ENCODE results near the gene SZRD1. TPM values are rescaled to one million over a fixed set of nuclear protein-coding genes. Genes with fewer than 3 reads are reported as not detected.

Gene SZRD1
- total and polyA plus RNA-seq, 2 donors (not counting 1 experiment from before 2014, with no cell fraction given) = 30.1 to 95.1 TPM

- Histone ChIP-seq H3K27me3 (ENCODE audit: control insufficient read depth, insufficient read depth, low read length) (peaks cover 3% of the 10 kb centered on the region), H3K4me3 (replicated peaks in 1 of 4; ENCODE audit: control extremely low read depth in 1 of 4, insufficient read depth in 1 of 4, low read depth in 3 of 4, low read length in 4 of 4) (no peak overlapping the region), H3K36me3 (ENCODE audit: control insufficient read depth, insufficient read depth, low read length) (no peaks in the 10 kb centered on the region), H3K27ac (ENCODE audit: insufficient read depth, low read length) (no peak overlapping the region), H3K9me3 (ENCODE audit: control insufficient read depth, insufficient read depth, low read depth, low read length) (no peaks in the 10 kb centered on the region), H4K20me1 (ENCODE audit: control insufficient read depth, extremely low read depth, insufficient read depth, low read length) (no peaks in the 10 kb centered on the region), H2AFZ (ENCODE audit: low read length) (no peak overlapping the region), H3K4me1 (ENCODE audit: control insufficient read depth, extremely low read depth, insufficient read depth, low read length) (no peaks in the 10 kb centered on the region), H3K4me2 (ENCODE audit: extremely low read depth, insufficient read depth, low read length) (no peak overlapping the region), H3K79me2 (ENCODE audit: control insufficient read depth, insufficient read depth, low read length) (no peaks in the 10 kb centered on the region), H3K9ac (ENCODE audit: insufficient read depth, low read length) (no peak overlapping the region)
- no peak for DNase-seq (ENCODE audit: low read depth in 2 of 2)
- TF ChIP-seq EZH2 (IDR thresholded peaks at IDR 0.05; ENCODE audit: low read length, missing control alignments) (no peak), CTCF (conservative IDR thresholded peaks at IDR 0.05 in 1 of 2, IDR thresholded peaks at IDR 0.05 in 1 of 2; ENCODE audit: low read depth in 1 of 2, low read length in 2 of 2) (no peak)
These were observed 42.6 kb downstream of the SZRD1 start for GRCh38 chr1:16409536-16410152.

GRCh38 chr1:16410803-16411202 lies 43.8 kb downstream of the SZRD1 start:
- H3K4me2 ChIP-seq (ENCODE audit: extremely low read depth, insufficient read depth, low read length) = no peak overlapping the region
- H3K9me3 ChIP-seq (ENCODE audit: control insufficient read depth, insufficient read depth, low read depth, low read length) = no peaks in the 10 kb centered on the region
- DNase-seq (ENCODE audit: low read depth in 2 of 2) = no peak
- H3K4me1 ChIP-seq (ENCODE audit: control insufficient read depth, extremely low read depth, insufficient read depth, low read length) = no peaks in the 10 kb centered on the region
- H3K27ac ChIP-seq (ENCODE audit: insufficient read depth, low read length) = no peak overlapping the region
- no peak overlapping the region for H2AFZ ChIP-seq (ENCODE audit: low read length)
- H3K27me3 ChIP-seq (ENCODE audit: control insufficient read depth, insufficient read depth, low read length) = peaks cover 3% of the 10 kb centered on the region
- no peak for TF ChIP-seq EZH2 (IDR thresholded peaks at IDR 0.05; ENCODE audit: low read length, missing control alignments)
- no peak for TF ChIP-seq CTCF (conservative IDR thresholded peaks at IDR 0.05 in 1 of 2, IDR thresholded peaks at IDR 0.05 in 1 of 2; ENCODE audit: low read depth in 1 of 2, low read length in 2 of 2)
- H3K4me3 ChIP-seq (replicated peaks in 1 of 4; ENCODE audit: control extremely low read depth in 1 of 4, insufficient read depth in 1 of 4, low read depth in 3 of 4, low read length in 4 of 4) = no peak overlapping the region
- no peak overlapping the region for H3K9ac ChIP-seq (ENCODE audit: insufficient read depth, low read length)
- no peaks in the 10 kb centered on the region for H3K36me3 ChIP-seq (ENCODE audit: control insufficient read depth, insufficient read depth, low read length)
- H4K20me1 ChIP-seq (ENCODE audit: control insufficient read depth, extremely low read depth, insufficient read depth, low read length) = no peaks in the 10 kb centered on the region
- no peaks in the 10 kb centered on the region for H3K79me2 ChIP-seq (ENCODE audit: control insufficient read depth, insufficient read depth, low read length)

GRCh38 chr1:16413191-16413590 lies 46.1 kb downstream of the SZRD1 start:
- Histone ChIP-seq H3K4me3 (replicated peaks in 1 of 4; ENCODE audit: control extremely low read depth in 1 of 4, insufficient read depth in 1 of 4, low read depth in 3 of 4, low read length in 4 of 4) (no peak overlapping the region), H3K27me3 (ENCODE audit: control insufficient read depth, insufficient read depth, low read length) (peaks cover 3% of the 10 kb centered on the region), H3K27ac (ENCODE audit: insufficient read depth, low read length) (no peak overlapping the region), H3K36me3 (ENCODE audit: control insufficient read depth, insufficient read depth, low read length) (no peaks in the 10 kb centered on the region), H3K9ac (ENCODE audit: insufficient read depth, low read length) (no peak overlapping the region), H3K4me2 (ENCODE audit: extremely low read depth, insufficient read depth, low read length) (no peak overlapping the region), H2AFZ (ENCODE audit: low read length) (no peak overlapping the region), H3K9me3 (ENCODE audit: control insufficient read depth, insufficient read depth, low read depth, low read length) (no peaks in the 10 kb centered on the region), H4K20me1 (ENCODE audit: control insufficient read depth, extremely low read depth, insufficient read depth, low read length) (no peaks in the 10 kb centered on the region), H3K79me2 (ENCODE audit: control insufficient read depth, insufficient read depth, low read length) (no peaks in the 10 kb centered on the region), H3K4me1 (ENCODE audit: control insufficient read depth, extremely low read depth, insufficient read depth, low read length) (no peaks in the 10 kb centered on the region)
- DNase-seq (ENCODE audit: low read depth in 2 of 2) = no peak
- TF ChIP-seq EZH2 (IDR thresholded peaks at IDR 0.05; ENCODE audit: low read length, missing control alignments) (no peak), CTCF (conservative IDR thresholded peaks at IDR 0.05 in 1 of 2, IDR thresholded peaks at IDR 0.05 in 1 of 2; ENCODE audit: low read depth in 1 of 2, low read length in 2 of 2) (no peak)

Data from fibroblast of lung (primary cell).